Measurements from ENCODE around the gene RPAIN. TPM values are rescaled to one million over a fixed set of nuclear protein-coding genes. Genes with fewer than 3 reads are reported as not detected.

RPAIN gene
- total and polyA plus RNA-seq, 4 donors, result 10.9 to 37.0 (median 27.8) TPM

DNA sequence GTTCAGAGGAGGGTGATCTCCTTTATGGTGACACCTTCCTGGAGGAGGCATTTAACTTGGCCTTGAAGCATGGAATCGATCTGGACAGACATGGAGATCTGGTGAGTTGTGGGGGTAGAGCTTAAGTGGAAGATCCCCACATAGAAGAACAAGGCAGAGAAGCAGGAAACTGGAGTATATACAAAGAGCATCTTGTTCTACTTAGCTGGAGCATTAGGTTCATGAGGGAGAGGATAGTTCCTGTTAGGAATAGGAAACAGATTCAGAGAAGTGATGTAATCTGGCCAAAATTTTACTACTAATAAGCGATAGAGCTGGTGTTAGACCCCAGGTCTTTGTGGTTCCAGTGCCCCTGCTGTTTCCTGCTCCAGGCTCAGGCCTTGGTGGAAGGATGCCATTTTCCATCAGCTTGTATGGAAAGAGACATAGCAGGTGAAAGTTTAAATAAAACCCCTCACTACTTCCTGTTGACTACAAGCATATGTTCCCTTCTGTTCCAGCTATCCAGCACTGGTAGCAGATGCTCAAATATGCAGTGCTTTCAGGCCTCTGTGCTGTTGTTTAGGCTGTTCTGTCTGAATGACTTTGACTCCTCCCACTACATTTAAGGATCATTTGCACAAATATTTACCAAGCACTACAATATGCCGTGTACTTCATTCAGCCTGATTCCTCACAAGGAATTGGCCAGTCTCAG is 9.4 kb downstream of the RPAIN start:
- H3K9ac ChIP-seq (ENCODE audit: low read depth in 1 of 2, low read length in 2 of 2), result no peak overlapping the region
- DNase-seq (ENCODE audit: low spot score), result no peak
- TF ChIP-seq HNF4G (IDR thresholded peaks at IDR 0.05) (no peak), YY1 (IDR thresholded peaks at IDR 0.05) (no peak), FOXA1 (IDR thresholded peaks at IDR 0.05) (no peak), GABPA (IDR thresholded peaks at IDR 0.05 in 1 of 2, conservative IDR thresholded peaks at IDR 0.05 in 1 of 2) (no peak), FOXA2 (IDR thresholded peaks at IDR 0.05) (no peak), HNF4A (conservative IDR thresholded peaks at IDR 0.05) (no peak), EGR1 (IDR thresholded peaks at IDR 0.05; ENCODE audit: low read depth in 2 of 2) (no peak), SP1 (IDR thresholded peaks at IDR 0.05) (no peak), JUND (IDR thresholded peaks at IDR 0.05) (no peak), RAD21 (IDR thresholded peaks at IDR 0.05) (no peak), TAF1 (conservative IDR thresholded peaks at IDR 0.05) (no peak), NR2F2 (IDR thresholded peaks at IDR 0.05) (no peak), RXRA (IDR thresholded peaks at IDR 0.05) (no peak)
- TF ChIP-seq, protein P1, sequence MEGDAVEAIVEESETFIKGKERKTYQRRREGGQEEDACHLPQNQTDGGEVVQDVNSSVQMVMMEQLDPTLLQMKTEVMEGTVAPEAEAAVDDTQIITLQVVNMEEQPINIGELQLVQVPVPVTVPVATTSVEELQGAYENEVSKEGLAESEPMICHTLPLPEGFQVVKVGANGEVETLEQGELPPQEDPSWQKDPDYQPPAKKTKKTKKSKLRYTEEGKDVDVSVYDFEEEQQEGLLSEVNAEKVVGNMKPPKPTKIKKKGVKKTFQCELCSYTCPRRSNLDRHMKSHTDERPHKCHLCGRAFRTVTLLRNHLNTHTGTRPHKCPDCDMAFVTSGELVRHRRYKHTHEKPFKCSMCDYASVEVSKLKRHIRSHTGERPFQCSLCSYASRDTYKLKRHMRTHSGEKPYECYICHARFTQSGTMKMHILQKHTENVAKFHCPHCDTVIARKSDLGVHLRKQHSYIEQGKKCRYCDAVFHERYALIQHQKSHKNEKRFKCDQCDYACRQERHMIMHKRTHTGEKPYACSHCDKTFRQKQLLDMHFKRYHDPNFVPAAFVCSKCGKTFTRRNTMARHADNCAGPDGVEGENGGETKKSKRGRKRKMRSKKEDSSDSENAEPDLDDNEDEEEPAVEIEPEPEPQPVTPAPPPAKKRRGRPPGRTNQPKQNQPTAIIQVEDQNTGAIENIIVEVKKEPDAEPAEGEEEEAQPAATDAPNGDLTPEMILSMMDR (IDR thresholded peaks at IDR 0.05; ENCODE audit: low read depth, low read length, missing input control), result no peak
- TF ChIP-seq, protein P2, sequence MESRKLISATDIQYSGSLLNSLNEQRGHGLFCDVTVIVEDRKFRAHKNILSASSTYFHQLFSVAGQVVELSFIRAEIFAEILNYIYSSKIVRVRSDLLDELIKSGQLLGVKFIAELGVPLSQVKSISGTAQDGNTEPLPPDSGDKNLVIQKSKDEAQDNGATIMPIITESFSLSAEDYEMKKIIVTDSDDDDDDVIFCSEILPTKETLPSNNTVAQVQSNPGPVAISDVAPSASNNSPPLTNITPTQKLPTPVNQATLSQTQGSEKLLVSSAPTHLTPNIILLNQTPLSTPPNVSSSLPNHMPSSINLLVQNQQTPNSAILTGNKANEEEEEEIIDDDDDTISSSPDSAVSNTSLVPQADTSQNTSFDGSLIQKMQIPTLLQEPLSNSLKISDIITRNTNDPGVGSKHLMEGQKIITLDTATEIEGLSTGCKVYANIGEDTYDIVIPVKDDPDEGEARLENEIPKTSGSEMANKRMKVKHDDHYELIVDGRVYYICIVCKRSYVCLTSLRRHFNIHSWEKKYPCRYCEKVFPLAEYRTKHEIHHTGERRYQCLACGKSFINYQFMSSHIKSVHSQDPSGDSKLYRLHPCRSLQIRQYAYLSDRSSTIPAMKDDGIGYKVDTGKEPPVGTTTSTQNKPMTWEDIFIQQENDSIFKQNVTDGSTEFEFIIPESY (IDR thresholded peaks at IDR 0.05), result no peak
- TF ChIP-seq, protein P3, sequence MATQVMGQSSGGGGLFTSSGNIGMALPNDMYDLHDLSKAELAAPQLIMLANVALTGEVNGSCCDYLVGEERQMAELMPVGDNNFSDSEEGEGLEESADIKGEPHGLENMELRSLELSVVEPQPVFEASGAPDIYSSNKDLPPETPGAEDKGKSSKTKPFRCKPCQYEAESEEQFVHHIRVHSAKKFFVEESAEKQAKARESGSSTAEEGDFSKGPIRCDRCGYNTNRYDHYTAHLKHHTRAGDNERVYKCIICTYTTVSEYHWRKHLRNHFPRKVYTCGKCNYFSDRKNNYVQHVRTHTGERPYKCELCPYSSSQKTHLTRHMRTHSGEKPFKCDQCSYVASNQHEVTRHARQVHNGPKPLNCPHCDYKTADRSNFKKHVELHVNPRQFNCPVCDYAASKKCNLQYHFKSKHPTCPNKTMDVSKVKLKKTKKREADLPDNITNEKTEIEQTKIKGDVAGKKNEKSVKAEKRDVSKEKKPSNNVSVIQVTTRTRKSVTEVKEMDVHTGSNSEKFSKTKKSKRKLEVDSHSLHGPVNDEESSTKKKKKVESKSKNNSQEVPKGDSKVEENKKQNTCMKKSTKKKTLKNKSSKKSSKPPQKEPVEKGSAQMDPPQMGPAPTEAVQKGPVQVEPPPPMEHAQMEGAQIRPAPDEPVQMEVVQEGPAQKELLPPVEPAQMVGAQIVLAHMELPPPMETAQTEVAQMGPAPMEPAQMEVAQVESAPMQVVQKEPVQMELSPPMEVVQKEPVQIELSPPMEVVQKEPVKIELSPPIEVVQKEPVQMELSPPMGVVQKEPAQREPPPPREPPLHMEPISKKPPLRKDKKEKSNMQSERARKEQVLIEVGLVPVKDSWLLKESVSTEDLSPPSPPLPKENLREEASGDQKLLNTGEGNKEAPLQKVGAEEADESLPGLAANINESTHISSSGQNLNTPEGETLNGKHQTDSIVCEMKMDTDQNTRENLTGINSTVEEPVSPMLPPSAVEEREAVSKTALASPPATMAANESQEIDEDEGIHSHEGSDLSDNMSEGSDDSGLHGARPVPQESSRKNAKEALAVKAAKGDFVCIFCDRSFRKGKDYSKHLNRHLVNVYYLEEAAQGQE (IDR thresholded peaks at IDR 0.05), result no peak
- TF ChIP-seq, protein P4, sequence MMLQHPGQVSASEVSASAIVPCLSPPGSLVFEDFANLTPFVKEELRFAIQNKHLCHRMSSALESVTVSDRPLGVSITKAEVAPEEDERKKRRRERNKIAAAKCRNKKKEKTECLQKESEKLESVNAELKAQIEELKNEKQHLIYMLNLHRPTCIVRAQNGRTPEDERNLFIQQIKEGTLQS (IDR thresholded peaks at IDR 0.05), result no peak
- TF ChIP-seq, protein P5, sequence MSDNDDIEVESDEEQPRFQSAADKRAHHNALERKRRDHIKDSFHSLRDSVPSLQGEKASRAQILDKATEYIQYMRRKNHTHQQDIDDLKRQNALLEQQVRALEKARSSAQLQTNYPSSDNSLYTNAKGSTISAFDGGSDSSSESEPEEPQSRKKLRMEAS (IDR thresholded peaks at IDR 0.05), result no peak
- H3K4me1 ChIP-seq (ENCODE audit: control insufficient read depth in 4 of 4, insufficient read depth in 4 of 4, low read length in 3 of 4), result no peaks in the 10 kb centered on the region
- peaks cover 10 to 79% (median 69%) of the 10 kb centered on the region in 4 donors for H3K36me3 ChIP-seq (ENCODE audit: control insufficient read depth in 4 of 4, insufficient read depth in 3 of 4, low read depth in 1 of 4, low read length in 3 of 4)
- H3K27ac ChIP-seq (ENCODE audit: low read depth in 1 of 2, low read length in 2 of 2), result no peak overlapping the region
- H3K9me3 ChIP-seq (ENCODE audit: control insufficient read depth in 4 of 4, low read length in 3 of 4), result no peaks in the 10 kb centered on the region
- H3K4me3 ChIP-seq (ENCODE audit: low read depth in 1 of 3, low read length in 3 of 3), result no peak overlapping the region
- H3K27me3 ChIP-seq (ENCODE audit: control insufficient read depth in 4 of 4, insufficient read depth in 4 of 4, low read length in 3 of 4), result no peaks in the 10 kb centered on the region
- WGBS, result 80% methylated on average over 3 of the region's 3 CpGs
